HG02938 (cell line): ENCODE measurements around the gene RALGPS2.
"Not testable (repeated sequence)": the region's sequence is repeated elsewhere in the genome, so short reads cannot be mapped to it uniquely, and the experiment has no call there.

Experiments used
- ATAC-seq: cut with Tn5 transposase; IDR thresholded peaks from one replicate; pipeline ENCODE4 v1.9.1; 2021; ENCODE audit warnings: mild to moderate bottlenecking, moderate library complexity; ENCODE audit not compliant: unreplicated experiment

RALGPS2 gene

GRCh38 chr1:178774263-178774662, 49.2 kb downstream of the RALGPS2 start:
- ATAC-seq = no peak

- no peak for ATAC-seq
Measured at GRCh38 chr1:178776553-178776952, 51.5 kb downstream of the RALGPS2 start.

- ATAC-seq = no peak
Measured at GRCh38 chr1:178781533-178782330, 56.7 kb downstream of the RALGPS2 start.

GRCh38 chr1:178784131-178784536, 59.1 kb downstream of the RALGPS2 start:
- ATAC-seq = no peak

GRCh38 chr1:178792394-178792793, 67.3 kb downstream of the RALGPS2 start:
- no peak for ATAC-seq

GRCh38 chr1:178796013-178796412, 71.0 kb downstream of the RALGPS2 start:
- ATAC-seq = no peak

GRCh38 chr1:178797590-178797989, 72.5 kb downstream of the RALGPS2 start:
- ATAC-seq = no peak

- ATAC-seq = no peak
Measured at GRCh38 chr1:178798232-178798861, 73.3 kb downstream of the RALGPS2 start.

GRCh38 chr1:178802873-178803272, 77.8 kb downstream of the RALGPS2 start:
- no peak for ATAC-seq

GRCh38 chr1:178806665-178807300, 81.7 kb downstream of the RALGPS2 start:
- no peak for ATAC-seq

- no peak for ATAC-seq
Measured at GRCh38 chr1:178808529-178808928, 83.5 kb downstream of the RALGPS2 start.

GRCh38 chr1:178810585-178810984, 85.5 kb downstream of the RALGPS2 start:
- ATAC-seq = no peak

- ATAC-seq = no peak
Measured at GRCh38 chr1:178818416-178818815, 93.4 kb downstream of the RALGPS2 start.

- ATAC-seq = no peak
Measured at GRCh38 chr1:178819123-178819522, 94.1 kb downstream of the RALGPS2 start.

- no peak for ATAC-seq
Measured at GRCh38 chr1:178821134-178821866, 96.3 kb downstream of the RALGPS2 start.

GRCh38 chr1:178825167-178825566, 100.1 kb downstream of the RALGPS2 start:
- ATAC-seq = no peak

GRCh38 chr1:178844436-178844835, 119.4 kb downstream of the RALGPS2 start:
- ATAC-seq = no peak

GRCh38 chr1:178846306-178846705, 121.3 kb downstream of the RALGPS2 start:
- no peak for ATAC-seq

GRCh38 chr1:178847396-178847849, 122.4 kb downstream of the RALGPS2 start:
- no peak for ATAC-seq

- not testable (repeated sequence) for ATAC-seq
Measured at GRCh38 chr1:178847919-178848318, 122.9 kb downstream of the RALGPS2 start.

GRCh38 chr1:178849918-178850317, 124.9 kb downstream of the RALGPS2 start:
- no peak for ATAC-seq
